HuH-7 (cell line): ENCODE measurements around the gene PPP6R1.

Experiments used
- DNase-seq: peaks from one replicate; pipeline ENCODE4 v3.0.0; 2011; ENCODE audit warnings: low spot score

The PPP6R1 gene

GRCh38 chr19:55283548-55284377, 24.9 kb upstream of the PPP6R1 start, which contains the start of gene BRSK1:
Gene BRSK1 (plus strand): TSS chr19:55283997. CDS start chr19:55284443, 446 bp downstream.
- DNase-seq, result no peak

GRCh38 chr19:55279770-55280643, 21.2 kb upstream of the PPP6R1 start, which contains the start of gene HSPBP1:
Gene HSPBP1 (minus strand): TSS chr19:55280110. CDS start chr19:55279608, 502 bp downstream.
- peak; percentile 94 for DNase-seq

GRCh38 chr19:55279340-55279739, 20.5 kb upstream of the PPP6R1 start:
- DNase-seq, result no peak

GRCh38 chr19:55278391-55279135, 19.7 kb upstream of the PPP6R1 start:
- DNase-seq, result no peak

- no peak for DNase-seq
These were observed 18.7 kb upstream of the PPP6R1 start for GRCh38 chr19:55277494-55277893.

GRCh38 chr19:55276720-55277430, 18.1 kb upstream of the PPP6R1 start:
- DNase-seq, result no peak

GRCh38 chr19:55275851-55276719, 17.3 kb upstream of the PPP6R1 start:
- DNase-seq, result no peak

GRCh38 chr19:55273978-55274707, 15.3 kb upstream of the PPP6R1 start:
- no peak for DNase-seq

- DNase-seq, result no peak
These were observed 13.3 kb upstream of the PPP6R1 start for GRCh38 chr19:55272142-55272541.

GRCh38 chr19:55270172-55270942, 11.5 kb upstream of the PPP6R1 start:
- no peak for DNase-seq

- DNase-seq, result no peak
These were observed 10.5 kb upstream of the PPP6R1 start for GRCh38 chr19:55269299-55269698.

- DNase-seq, result no peak
These were observed 8.0 kb upstream of the PPP6R1 start for GRCh38 chr19:55266840-55267239.

- DNase-seq, result no peak
These were observed 7.6 kb upstream of the PPP6R1 start for GRCh38 chr19:55266404-55266803.

- no peak for DNase-seq
These were observed 7.0 kb upstream of the PPP6R1 start for GRCh38 chr19:55265723-55266386.

- DNase-seq, result no peak
These were observed 6.4 kb upstream of the PPP6R1 start for GRCh38 chr19:55265173-55265572.

- no peak for DNase-seq
These were observed 5.7 kb upstream of the PPP6R1 start for GRCh38 chr19:55264531-55264930.

GRCh38 chr19:55262359-55262758, 3.5 kb upstream of the PPP6R1 start:
- no peak for DNase-seq

GRCh38 chr19:55261671-55262126, 2.9 kb upstream of the PPP6R1 start:
- no peak for DNase-seq
